Spleen (tissue), 11 donors: ENCODE results near the gene PDE8A. TPM values are rescaled to one million over a fixed set of nuclear protein-coding genes. Genes with fewer than 3 reads are reported as not detected.

ENCODE experiments used
- DNase-seq: peaks from one replicate; pipeline ENCODE4 v3.0.0-alpha.2; 2020
- H3K27ac ChIP-seq, 8 donors: fragments of 200-600 bp; sonication (generic) in 7 of 8; 1 replicate in 4 of 8; 2 replicates in 4 of 8; pipeline versions ENCODE4 v1.5.0 to v1.8.0; 2016 to 2021; ENCODE audit warnings: inconsistent platforms in 4 of 8, mild to moderate bottlenecking in 4 of 8, moderate library complexity in 1 of 8
- H3K27me3 ChIP-seq, 7 donors: fragments of 200-600 bp; sonication (generic) in 6 of 7; replicated peaks in 1 of 7; 1 replicate in 4 of 7; 2 replicates in 3 of 7; pipeline versions ENCODE4 v1.5.0 to v1.8.0; 2016 to 2021; ENCODE audit warnings: inconsistent platforms in 3 of 7, mild to moderate bottlenecking in 1 of 7
- H3K36me3 ChIP-seq, 6 donors: fragments of 200-600 bp; sonication (generic) in 5 of 6; 1 replicate in 4 of 6; 2 replicates in 2 of 6; pipeline versions ENCODE4 v1.5.0 to v1.8.0; 2016 to 2021; ENCODE audit warnings: inconsistent platforms in 2 of 6
- H3K4me1 ChIP-seq, 6 donors: fragments of 200-600 bp; sonication (generic) in 5 of 6; 1 replicate in 3 of 6; 2 replicates in 3 of 6; pipeline versions ENCODE4 v1.5.0 to v1.8.0; 2016 to 2021; ENCODE audit warnings: inconsistent platforms in 3 of 6
- H3K4me3 ChIP-seq, 8 donors: fragments of 200-600 bp; sonication (generic) in 7 of 8; 1 replicate in 4 of 8; 2 replicates in 4 of 8; pipeline versions ENCODE4 v1.5.0 to v1.8.0; 2016 to 2021; ENCODE audit warnings: inconsistent platforms in 4 of 8, mild to moderate bottlenecking in 4 of 8, moderate library complexity in 2 of 8
- H3K9me3 ChIP-seq, 8 donors: fragments of 200-600 bp; sonication (generic) in 7 of 8; 1 replicate in 4 of 8; 2 replicates in 4 of 8; pipeline versions ENCODE4 v1.5.0 to v1.8.0; 2016 to 2021; ENCODE audit warnings: inconsistent platforms in 4 of 8
- CTCF ChIP-seq, 11 experiments: fragments of 200-600 bp in 7 of 11; fragments of 450-650 bp in 4 of 11; sonication (generic) in 4 of 11; IDR thresholded peaks in 8 of 11; conservative IDR thresholded peaks in 3 of 11; 1 replicate in 7 of 11; 2 replicates in 4 of 11; pipeline versions ENCODE4 v1.4.0 to v1.8.0; 2016 to 2021; ENCODE audit warnings: antibody characterized with exemption in 11 of 11, inconsistent platforms in 4 of 11, mild to moderate bottlenecking in 1 of 11
- POLR2A ChIP-seq, 3 donors: fragments of 450-650 bp; IDR thresholded peaks; one replicate each; pipeline ENCODE4 v1.5.1; 2017; ENCODE audit warnings: antibody characterized with exemption in 3 of 3, mild to moderate bottlenecking in 1 of 3
- POLR2AphosphoS5 ChIP-seq, 3 donors: sonication (generic); formaldehyde crosslinking; IDR thresholded peaks; one replicate each; pipeline ENCODE4 v1.5.1; 2017; ENCODE audit warnings: antibody characterized with exemption in 3 of 3
- WGBS, 5 donors: extraction: QIAGEN DNeasy Blood & Tissue Kit in 3 of 5; methylation state at CpG; one replicate each; pipeline versions ENCODE4 v1.1.5 to v1.1.7; 2013 to 2018; 5-methylcytosine and 5-hydroxymethylcytosine counted together
- intact Hi-C: fragments of 100-400 bp; cut with DNase I; formaldehyde crosslinking; loops from one replicate; pipeline ENCODE4 v1.15.0; 2023; ENCODE audit warnings: low total_unique reads
- polyA plus RNA-seq, 3 donors: library from polyadenylated mRNA; stranded (reverse); fragments of 200-250 nt; gene quantifications; one replicate each; pipeline ENCODE4 v1.2.1, GENCODE V29; 2013
- total RNA-seq, 7 donors: library from RNA; depleted of rRNA in 3 of 7; stranded (reverse); fragments of >200 nt in 3 of 7; fragmentation: NEBNext Ultra II Directional in 4 of 7; extraction: Animal tissue kit (Norgen Biotek cat#: 25700) in 4 of 7; gene quantifications; one replicate each; pipeline versions ENCODE4 v1.1.0 to v1.2.1, GENCODE V29; 2016 to 2021
- donor health status: healthy with polysubstance abuse.
- donor health status: DM: no; HTN: no; CAD: no; lungs with moderate emphysema.
- donor health status: DM: no; HTN: no; CAD: no.
- donor health status: Bipolar disorder and iron deficiency.
- donor health status: healthy.
- donor health status: DM: no; HTN: no; CAD: no.
- donor health status: DM: yes; HTN: yes; CAD: no.

Gene PDE8A
- total and polyA plus RNA-seq, 10 donors: 13.2 to 52.2 (median 30.6) TPM

DNA sequence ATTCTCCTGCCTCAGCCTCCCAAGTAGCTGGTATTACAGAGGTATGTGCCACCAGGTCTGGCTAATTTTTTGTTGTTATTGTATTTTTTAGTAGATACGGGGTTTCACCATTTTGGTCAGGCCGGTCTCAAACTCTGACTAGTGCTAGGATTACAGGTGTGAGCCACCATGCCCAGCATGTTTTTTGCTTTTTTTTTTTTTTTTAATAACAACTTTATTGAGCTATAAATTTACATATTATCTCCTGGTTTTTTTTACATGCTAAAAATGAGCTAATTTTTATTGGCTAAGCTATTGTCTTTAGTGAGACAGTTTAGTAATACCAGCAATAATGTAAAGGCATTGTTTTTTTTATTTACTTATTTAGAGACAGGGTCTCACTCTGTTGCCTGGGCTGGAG lies 105.2 kb downstream of the PDE8A start:
- Histone ChIP-seq H3K4me3 (no peak overlapping the region), H3K27ac (no peak overlapping the region), H3K9me3 (peaks cover 0 to 4% (median 0%) of the 10 kb centered on the region in 8 donors), H3K36me3 (peaks cover 0 to 99% (median 20%) of the 10 kb centered on the region in 6 donors), H3K27me3 (no peaks in the 10 kb centered on the region), H3K4me1 (no peaks in the 10 kb centered on the region)
- intact Hi-C loops: no loop called here
- no peak for TF ChIP-seq CTCF (IDR thresholded peaks at IDR 0.05 in 8 of 11, conservative IDR thresholded peaks at IDR 0.05 in 3 of 11)
- DNase-seq: no peak
- WGBS, 5 donors: 95 to 98% (median 98%) methylated on average over 2 of the region's 2 CpGs

DNA sequence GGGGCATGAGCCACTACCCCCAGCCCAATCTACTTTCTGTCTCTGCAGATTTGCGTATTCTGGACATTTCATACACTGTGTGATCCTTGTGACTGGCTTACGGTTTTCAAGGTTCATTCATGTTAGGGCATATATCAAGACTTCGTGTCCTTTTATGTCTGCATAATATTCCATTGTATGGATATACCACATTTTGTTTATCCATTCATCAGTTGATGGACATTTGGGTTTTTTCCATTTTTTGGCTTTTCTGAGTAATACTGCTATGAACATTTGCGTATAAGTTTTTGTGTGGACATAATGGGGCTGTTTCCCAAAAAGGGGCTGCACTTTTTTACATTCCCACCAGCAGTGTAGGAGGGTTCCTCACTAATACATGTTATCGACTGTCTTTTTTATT lies 106.6 kb downstream of the PDE8A start:
- no peak for DNase-seq
- Histone ChIP-seq H3K27ac (no peak overlapping the region), H3K4me3 (no peak overlapping the region), H3K27me3 (no peaks in the 10 kb centered on the region), H3K4me1 (no peaks in the 10 kb centered on the region), H3K36me3 (peaks cover 0 to 100% (median 32%) of the 10 kb centered on the region in 6 donors), H3K9me3 (peaks cover 0 to 4% (median 0%) of the 10 kb centered on the region in 8 donors)
- intact Hi-C loops: no loop called here
- TF ChIP-seq CTCF (IDR thresholded peaks at IDR 0.05 in 8 of 11, conservative IDR thresholded peaks at IDR 0.05 in 3 of 11) (no peak), POLR2A (IDR thresholded peaks at IDR 0.05) (no peak), POLR2AphosphoS5 (IDR thresholded peaks at IDR 0.05) (no peak)
- WGBS, 5 donors: 78 to 97% (median 78%) methylated on average over 5 of the region's 5 CpGs

DNA sequence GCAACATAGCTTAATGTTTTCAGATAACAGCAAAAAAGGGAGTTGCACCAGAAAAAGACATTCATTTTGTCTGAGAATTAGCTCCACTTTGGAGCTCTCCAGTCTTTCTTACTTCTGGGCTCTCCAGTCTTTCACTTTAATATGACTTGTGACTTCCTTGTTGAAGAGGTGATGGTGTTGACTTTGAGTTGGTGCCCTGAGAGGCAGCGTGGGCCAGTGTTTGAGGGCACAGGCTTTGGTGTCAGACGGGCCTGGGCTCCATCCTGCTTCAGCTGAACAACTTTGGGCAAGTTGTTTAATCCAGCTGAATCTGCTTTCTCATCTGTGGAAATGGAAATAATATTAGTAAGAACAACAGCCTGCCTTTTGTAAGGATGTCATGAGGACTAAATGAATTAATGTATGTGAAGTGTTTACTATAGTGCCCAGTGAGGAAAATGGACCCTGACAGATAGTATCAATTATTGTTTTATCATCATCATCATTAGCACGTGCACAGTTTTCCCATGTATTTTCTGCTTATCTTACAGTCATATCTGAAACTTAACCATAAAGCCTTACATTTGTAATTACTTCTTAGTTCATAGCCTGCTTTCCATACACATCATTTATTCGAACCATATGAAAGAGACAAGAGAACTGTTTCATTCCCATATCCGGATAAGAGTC lies 108.4 kb downstream of the PDE8A start:
- no peak overlapping the region for H3K4me3 ChIP-seq
- no peak for DNase-seq
- no peaks in the 10 kb centered on the region for H3K27me3 ChIP-seq
- H3K27ac ChIP-seq: no peak overlapping the region
- H3K9me3 ChIP-seq: peaks cover 0 to 4% (median 0%) of the 10 kb centered on the region in 8 donors
- peaks cover 0 to 99% (median 22%) of the 10 kb centered on the region in 6 donors for H3K36me3 ChIP-seq
- 91 to 97% (median 92%) methylated on average over 5 of the region's 5 CpGs for WGBS, 5 donors
- TF ChIP-seq POLR2AphosphoS5 (IDR thresholded peaks at IDR 0.05): no peak
- no peak for TF ChIP-seq CTCF (IDR thresholded peaks at IDR 0.05 in 8 of 11, conservative IDR thresholded peaks at IDR 0.05 in 3 of 11)
- no peak for TF ChIP-seq POLR2A (IDR thresholded peaks at IDR 0.05)
- H3K4me1 ChIP-seq: no peaks in the 10 kb centered on the region
- intact Hi-C loops: no loop called here

DNA sequence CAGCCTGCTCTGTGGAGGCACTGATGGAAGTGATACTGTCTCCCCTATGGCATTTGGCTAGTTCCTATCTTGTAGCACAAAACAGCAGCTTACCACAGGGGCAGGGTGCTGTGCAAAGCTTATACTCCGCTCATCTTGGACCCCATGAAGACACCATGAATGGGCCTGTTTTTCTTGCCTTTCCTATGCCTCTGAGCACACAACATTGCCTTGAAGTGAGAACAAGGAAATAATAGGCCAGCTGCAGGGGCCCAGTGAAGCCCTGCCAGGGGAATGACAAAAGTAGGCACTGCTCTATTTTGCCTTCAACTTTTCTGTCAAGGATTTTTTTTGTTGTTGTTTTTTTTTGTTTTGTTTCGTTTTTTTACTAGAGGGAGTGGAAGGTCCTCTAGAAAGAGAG lies 110.3 kb downstream of the PDE8A start:
- TF ChIP-seq POLR2A (IDR thresholded peaks at IDR 0.05): no peak
- TF ChIP-seq CTCF (IDR thresholded peaks at IDR 0.05 in 8 of 11, conservative IDR thresholded peaks at IDR 0.05 in 3 of 11): no peak
- peaks cover 0 to 100% (median 25%) of the 10 kb centered on the region in 6 donors for H3K36me3 ChIP-seq

More for the DNA sequence above, 110.3 kb downstream of the PDE8A start:
- intact Hi-C loops: no loop called here
- no peaks in the 10 kb centered on the region for H3K27me3 ChIP-seq
- no peak for DNase-seq
- no peak overlapping the region for H3K27ac ChIP-seq
- H3K4me1 ChIP-seq: no peaks in the 10 kb centered on the region
- WGBS, 5 donors: 91 to 99% (median 96%) methylated on average over 2 of the region's 2 CpGs
- H3K9me3 ChIP-seq: peaks cover 0 to 4% (median 0%) of the 10 kb centered on the region in 8 donors
- H3K4me3 ChIP-seq: no peak overlapping the region
